GM21717 (cell line): ENCODE data around the gene MFGE8.
"Not testable (repeated sequence)": the region's sequence is repeated elsewhere in the genome, so short reads cannot be mapped to it uniquely, and the experiment has no call there.

ENCODE experiments used
- ATAC-seq: cut with Tn5 transposase; IDR thresholded peaks from one replicate; pipeline ENCODE4 v1.9.1; 2021; ENCODE audit warnings: mild to moderate bottlenecking, moderate library complexity; ENCODE audit not compliant: unreplicated experiment

The MFGE8 gene

GRCh38 chr15:88913017-88913849 lies at the start of gene MFGE8:
Gene MFGE8, minus strand, starts transcription at chr15:88913379. Its CDS starts 60 bp downstream, at chr15:88913319.
- peak; percentile 83 for ATAC-seq

- no peak for ATAC-seq
These were observed 46.3 kb upstream of the MFGE8 start for GRCh38 chr15:88959445-88959844.

- no peak for ATAC-seq
These were observed 43.7 kb upstream of the MFGE8 start for GRCh38 chr15:88956906-88957305.

- no peak for ATAC-seq
These were observed 43.1 kb upstream of the MFGE8 start for GRCh38 chr15:88956263-88956662.

- no peak for ATAC-seq
These were observed 41.5 kb upstream of the MFGE8 start for GRCh38 chr15:88954431-88955277.

GRCh38 chr15:88950600-88951160 lies 37.5 kb upstream of the MFGE8 start:
- ATAC-seq, result no peak

GRCh38 chr15:88949734-88950400 lies 36.7 kb upstream of the MFGE8 start:
- ATAC-seq, result no peak

GRCh38 chr15:88940110-88940675 lies 27.0 kb upstream of the MFGE8 start:
- ATAC-seq, result no peak

- no peak for ATAC-seq
These were observed 26.3 kb upstream of the MFGE8 start for GRCh38 chr15:88939486-88939806.

GRCh38 chr15:88938802-88939485 lies 25.8 kb upstream of the MFGE8 start:
- ATAC-seq, result no peak

GRCh38 chr15:88934449-88934848 lies 21.3 kb upstream of the MFGE8 start:
- ATAC-seq, result not testable (repeated sequence)

GRCh38 chr15:88932875-88933330 lies 19.7 kb upstream of the MFGE8 start:
- no peak for ATAC-seq

GRCh38 chr15:88932271-88932874 lies 19.2 kb upstream of the MFGE8 start:
- ATAC-seq, result no peak

GRCh38 chr15:88930579-88930978 lies 17.4 kb upstream of the MFGE8 start:
- no peak for ATAC-seq

GRCh38 chr15:88929358-88930098 lies 16.3 kb upstream of the MFGE8 start:
- ATAC-seq, result not testable (repeated sequence)

GRCh38 chr15:88928192-88928591 lies 15.0 kb upstream of the MFGE8 start:
- not testable (repeated sequence) for ATAC-seq

- not testable (repeated sequence) for ATAC-seq
These were observed 12.5 kb upstream of the MFGE8 start for GRCh38 chr15:88925648-88926047.

- ATAC-seq, result peak; percentile 68
These were observed 7.8 kb upstream of the MFGE8 start for GRCh38 chr15:88920892-88921435.
